PC-3 (cell line): Measurements from ENCODE around the gene TOMM70.
"Not testable (repeated sequence)": the region's sequence is repeated elsewhere in the genome, so short reads cannot be mapped to it uniquely, and the experiment has no call there.

Experiments used
- CTCF ChIP-seq: fragments of 300-600 bp; sonication (generic); conservative IDR thresholded peaks from 2 replicates; pipeline ENCODE4 v1.5.1; 2017; ENCODE audit warnings: antibody characterized with exemption, low read depth, mild to moderate bottlenecking, low read length
- EZH2 ChIP-seq: fragments of 300-600 bp; sonication (generic); IDR thresholded peaks from one replicate; pipeline ENCODE4 v1.6.1; 2017; ENCODE audit warnings: antibody characterized with exemption, mild to moderate bottlenecking, low read length; ENCODE audit not compliant: unreplicated experiment

- not testable (repeated sequence) for TF ChIP-seq CTCF, EZH2
Measured at GRCh38 chr3:100336229-100336628, 64.7 kb downstream of the TOMM70 start.
